Measurements from ENCODE around the gene MLN. TPM values are rescaled to one million over a fixed set of nuclear protein-coding genes. Genes with fewer than 3 reads are reported as not detected.

The MLN gene
- total RNA-seq, 6 experiments from 2014 or later: not detected

DNA sequence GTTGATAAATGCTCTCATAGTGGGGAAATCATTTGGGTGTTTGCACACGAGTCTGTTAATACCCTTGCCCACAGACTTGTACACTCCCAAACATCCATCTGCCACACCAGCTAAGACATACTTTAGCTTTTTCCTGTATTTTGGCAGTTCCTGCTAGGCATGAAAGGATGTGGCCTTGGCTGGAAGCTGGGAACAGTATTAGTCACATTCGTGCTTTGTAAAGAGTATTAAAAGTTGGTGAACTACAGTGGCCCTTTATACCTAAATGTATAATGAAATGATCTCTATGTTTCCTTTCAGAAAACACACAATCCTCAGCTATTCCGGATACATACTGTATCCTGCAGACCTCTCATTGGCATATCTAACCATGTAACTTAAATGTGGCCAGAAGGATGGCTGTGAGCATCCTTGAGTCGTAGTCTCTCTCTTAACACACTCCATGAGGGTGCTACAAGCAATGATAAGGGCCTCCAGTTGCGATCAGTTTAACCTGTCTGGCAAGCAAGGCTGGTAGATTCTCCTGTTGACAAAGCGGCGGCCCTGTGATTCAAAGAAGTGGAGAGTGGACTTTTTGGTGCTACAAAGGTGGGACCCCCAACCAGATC is 16.4 kb downstream of the MLN start:
- peaks cover 0 to 23% (median 2%) of the 10 kb centered on the region in 4 donors for H3K4me1 ChIP-seq
- peak overlapping the region; percentile 91 to 95 (median 94) for H3K27ac ChIP-seq
- peaks cover 6 to 22% (median 10%) of the 10 kb centered on the region in 4 donors for H3K36me3 ChIP-seq
- 34% methylated on average over 7 of the region's 7 CpGs for WGBS (ENCODE audit: insufficient coverage, low coverage, low lambda C conversion rate, missing lambda C conversion rate)
- DNase-seq: no peak
- no peaks in the 10 kb centered on the region for H3K27me3 ChIP-seq
- no peaks in the 10 kb centered on the region for H3K9me3 ChIP-seq
- intact Hi-C loops (cut with DNase I): no loop called here
- no peak for TF ChIP-seq POLR2A (IDR thresholded peaks at IDR 0.05)
- TF ChIP-seq, protein P1, sequence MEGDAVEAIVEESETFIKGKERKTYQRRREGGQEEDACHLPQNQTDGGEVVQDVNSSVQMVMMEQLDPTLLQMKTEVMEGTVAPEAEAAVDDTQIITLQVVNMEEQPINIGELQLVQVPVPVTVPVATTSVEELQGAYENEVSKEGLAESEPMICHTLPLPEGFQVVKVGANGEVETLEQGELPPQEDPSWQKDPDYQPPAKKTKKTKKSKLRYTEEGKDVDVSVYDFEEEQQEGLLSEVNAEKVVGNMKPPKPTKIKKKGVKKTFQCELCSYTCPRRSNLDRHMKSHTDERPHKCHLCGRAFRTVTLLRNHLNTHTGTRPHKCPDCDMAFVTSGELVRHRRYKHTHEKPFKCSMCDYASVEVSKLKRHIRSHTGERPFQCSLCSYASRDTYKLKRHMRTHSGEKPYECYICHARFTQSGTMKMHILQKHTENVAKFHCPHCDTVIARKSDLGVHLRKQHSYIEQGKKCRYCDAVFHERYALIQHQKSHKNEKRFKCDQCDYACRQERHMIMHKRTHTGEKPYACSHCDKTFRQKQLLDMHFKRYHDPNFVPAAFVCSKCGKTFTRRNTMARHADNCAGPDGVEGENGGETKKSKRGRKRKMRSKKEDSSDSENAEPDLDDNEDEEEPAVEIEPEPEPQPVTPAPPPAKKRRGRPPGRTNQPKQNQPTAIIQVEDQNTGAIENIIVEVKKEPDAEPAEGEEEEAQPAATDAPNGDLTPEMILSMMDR (IDR thresholded peaks at IDR 0.05): no peak
- no peak for ATAC-seq
- H3K4me3 ChIP-seq: peak overlapping the region; percentile 81 to 97 (median 92)

DNA sequence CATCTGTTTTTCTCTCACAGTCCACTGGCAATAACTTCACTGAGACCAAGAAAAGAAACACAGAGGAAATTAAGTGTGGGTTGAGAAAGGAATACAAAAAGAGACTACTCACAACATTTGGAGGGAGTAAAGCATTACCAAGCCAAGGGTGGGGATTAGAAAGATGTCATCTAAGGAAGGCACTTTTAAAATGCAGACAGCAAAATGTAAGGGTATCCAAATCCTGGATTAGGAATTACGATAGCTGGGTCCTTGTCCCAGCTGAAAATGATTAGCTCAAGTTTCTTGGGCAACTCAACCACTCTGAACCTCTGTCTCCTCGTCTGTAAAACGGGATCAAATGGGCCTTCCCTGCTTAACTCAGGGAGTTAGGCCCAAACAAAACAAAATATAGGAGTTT is 17.1 kb downstream of the MLN start:
- DNase-seq: no peak
- 82% methylated on average over 3 of the region's 3 CpGs for WGBS (ENCODE audit: insufficient coverage, low coverage, low lambda C conversion rate, missing lambda C conversion rate)
- H3K27me3 ChIP-seq: no peaks in the 10 kb centered on the region
- ATAC-seq: no peak
- H3K9me3 ChIP-seq: no peaks in the 10 kb centered on the region
- H3K27ac ChIP-seq: peak overlapping the region in 2 of 3 donors; percentile 29 to 94
- H3K4me1 ChIP-seq: peaks cover 0 to 23% (median 2%) of the 10 kb centered on the region in 4 donors
- TF ChIP-seq, protein P1 (IDR thresholded peaks at IDR 0.05): no peak
- TF ChIP-seq POLR2A (IDR thresholded peaks at IDR 0.05): no peak
- intact Hi-C loops (cut with DNase I): no loop called here
- peaks cover 6 to 28% (median 10%) of the 10 kb centered on the region in 4 donors for H3K36me3 ChIP-seq
- H3K4me3 ChIP-seq: no peak overlapping the region

DNA sequence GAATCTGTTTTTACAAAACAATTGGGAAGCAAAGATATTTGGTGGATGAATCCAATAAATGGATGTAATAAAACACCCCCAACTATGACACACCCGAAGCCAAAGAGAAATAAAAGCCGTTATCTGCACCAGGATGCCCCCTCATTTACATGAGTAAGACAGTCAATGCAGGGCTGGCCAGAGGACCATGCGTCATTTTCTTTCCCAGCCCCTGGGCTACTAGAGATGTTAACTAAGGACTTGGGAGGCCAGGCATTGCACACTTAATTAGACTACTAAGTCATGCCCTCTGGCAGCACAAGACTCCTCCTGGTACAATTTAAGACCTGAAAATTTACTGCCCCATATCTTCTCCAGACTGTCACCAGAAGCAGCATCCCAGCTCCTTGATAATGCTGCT is 18.0 kb downstream of the MLN start:
- TF ChIP-seq, protein P1 (IDR thresholded peaks at IDR 0.05): no peak
- ATAC-seq: no peak
- WGBS (ENCODE audit: insufficient coverage, low coverage, low lambda C conversion rate, missing lambda C conversion rate): 56% methylated on average over 2 of the region's 3 CpGs
- intact Hi-C loops (cut with DNase I): no loop called here
- H3K27ac ChIP-seq: no peak overlapping the region
- peaks cover 6 to 32% (median 11%) of the 10 kb centered on the region in 4 donors for H3K36me3 ChIP-seq
- H3K4me1 ChIP-seq: peaks cover 0 to 23% (median 2%) of the 10 kb centered on the region in 4 donors
- H3K9me3 ChIP-seq: no peaks in the 10 kb centered on the region
- no peaks in the 10 kb centered on the region for H3K27me3 ChIP-seq
- DNase-seq: no peak
- no peak overlapping the region for H3K4me3 ChIP-seq

DNA sequence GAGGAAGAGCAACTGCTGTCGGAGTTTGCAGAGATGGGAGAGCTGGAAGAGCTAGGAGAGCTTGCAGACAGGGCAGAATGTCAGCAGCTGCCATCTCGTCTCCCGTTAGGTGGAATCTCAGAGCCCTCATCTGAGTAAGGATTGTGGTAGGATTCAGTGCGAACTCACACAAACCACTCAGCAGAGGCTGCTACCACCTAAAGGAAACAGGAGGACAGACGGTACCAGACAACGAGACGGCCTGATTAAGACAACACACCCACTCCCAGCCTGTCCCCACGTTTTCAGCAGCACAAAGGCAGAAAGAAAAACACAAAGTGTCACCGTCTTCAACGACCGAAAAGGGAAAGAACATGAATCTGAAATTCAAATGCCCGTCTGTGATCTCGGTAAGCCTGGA is 19.0 kb downstream of the MLN start:
- Histone ChIP-seq H3K27me3 (no peaks in the 10 kb centered on the region), H3K36me3 (peaks cover 9 to 42% (median 18%) of the 10 kb centered on the region in 4 donors), H3K27ac (no peak overlapping the region), H3K4me3 (no peak overlapping the region), H3K4me1 (peaks cover 0 to 23% (median 2%) of the 10 kb centered on the region in 4 donors), H3K9me3 (no peaks in the 10 kb centered on the region)
- intact Hi-C loops (cut with DNase I): no loop called here
- TF ChIP-seq, protein P1 (IDR thresholded peaks at IDR 0.05): no peak
- no peak for TF ChIP-seq POLR2A (IDR thresholded peaks at IDR 0.05)
- ATAC-seq (no peak), DNase-seq (no peak)
- WGBS (ENCODE audit: insufficient coverage, low coverage, low lambda C conversion rate, missing lambda C conversion rate): 53% methylated on average over 4 of the region's 13 CpGs
